B cell (primary cell): ENCODE measurements around the gene MALRD1. TPM values are rescaled to one million over a fixed set of nuclear protein-coding genes. Genes with fewer than 3 reads are reported as not detected.

Source experiments
- ATAC-seq: fragments of 200-7000 bp; cut with Tn5 transposase; one replicate; pipeline ENCODE4 v1.10.0; 2021; ENCODE audit warnings: low read depth, mild to moderate bottlenecking, moderate number of reproducible peaks, moderate library complexity
- CTCF ChIA-PET: fragments of 350-600 bp; sonication (Branson Sonifier 250); formaldehyde crosslinking; loops from one replicate; lab custom pipeline; 2021; ENCODE audit warnings: antibody characterized with exemption, inconsistent platforms; lab: Charles Lee
- POLR2A ChIA-PET: fragments of 350-600 bp; sonication (Branson Sonifier 250); formaldehyde crosslinking; loops from one replicate; lab custom pipeline; 2021; ENCODE audit warnings: antibody characterized with exemption; lab: Charles Lee
- DNase-seq: peaks from one replicate; pipeline ENCODE4 v3.0.0; 2013
- H2AFZ ChIP-seq: 2 replicates; pipeline ENCODE4 v1.6.1; 2012; ENCODE audit warnings: mild to moderate bottlenecking, low read depth, low read length; ENCODE audit not compliant: insufficient read depth, poor library complexity, severe bottlenecking
- H3K27ac ChIP-seq, 2 donors: 1 replicate in 1 of 2; 2 replicates in 1 of 2; pipeline ENCODE4 v1.5.1; 2012 to 2013; ENCODE audit warnings: low read length in 2 of 2, mild to moderate bottlenecking in 2 of 2, moderate library complexity in 1 of 2
- H3K27me3 ChIP-seq, 4 experiments: fragments of 200-600 bp in 1 of 4; sonication (generic) in 1 of 4; replicated peaks in 1 of 4; 1 replicate in 2 of 4; 2 replicates in 2 of 4; pipeline versions ENCODE4 v1.6.1 to v1.7.0; 2013 to 2016; ENCODE audit warnings: low read length in 3 of 4, mild to moderate bottlenecking in 2 of 4, mixed read lengths in 1 of 4, moderate library complexity in 1 of 4; ENCODE audit not compliant: insufficient read depth in 4 of 4, control insufficient read depth in 3 of 4; ENCODE audit errors: control extremely low read depth in 1 of 4
- H3K36me3 ChIP-seq, 2 experiments: replicated peaks in 1 of 2; 1 replicate in 1 of 2; 2 replicates in 1 of 2; pipeline versions ENCODE4 v1.6.1 to v1.7.1; 2013; ENCODE audit warnings: low read length in 1 of 2; ENCODE audit not compliant: insufficient read depth in 2 of 2, control insufficient read depth in 1 of 2; ENCODE audit errors: control extremely low read depth in 1 of 2, extremely low read depth in 1 of 2
- H3K4me1 ChIP-seq, 2 donors: fragments of 200-600 bp in 1 of 2; sonication (generic) in 1 of 2; 1 replicate in 1 of 2; 2 replicates in 1 of 2; pipeline versions ENCODE4 v1.5.1 to v1.6.1; 2013 to 2017; ENCODE audit warnings: low read length in 2 of 2; ENCODE audit not compliant: control insufficient read depth in 2 of 2, insufficient read depth in 2 of 2
- H3K4me2 ChIP-seq: replicated peaks from 2 replicates; pipeline ENCODE3; 2012; ENCODE audit warnings: mild to moderate bottlenecking, low read depth, low read length; ENCODE audit not compliant: poor library complexity, severe bottlenecking
- H3K4me3 ChIP-seq, 5 experiments: fragments of 200-600 bp in 1 of 5; sonication (generic) in 1 of 5; 1 replicate in 3 of 5; 2 replicates in 2 of 5; pipeline versions ENCODE4 v1.5.1 to v1.7.0; 2011 to 2016; ENCODE audit warnings: low read length in 4 of 5, mild to moderate bottlenecking in 4 of 5, low read depth in 2 of 5, control low read depth in 1 of 5, moderate library complexity in 1 of 5; ENCODE audit not compliant: insufficient read depth in 1 of 5; ENCODE audit errors: control extremely low read depth in 1 of 5, extremely low read depth in 1 of 5
- H3K79me2 ChIP-seq: fragments of 200-600 bp; sonication (generic); one replicate; pipeline ENCODE4 v1.6.0; 2016; ENCODE audit warnings: low read length; ENCODE audit not compliant: control insufficient read depth, insufficient read depth
- H3K9ac ChIP-seq: fragments of 200-600 bp; sonication (generic); 2 replicates; pipeline ENCODE4 v1.6.1; 2017; ENCODE audit warnings: mild to moderate bottlenecking, low read length, moderate library complexity
- H3K9me3 ChIP-seq, 3 donors: one replicate each; pipeline versions ENCODE4 v1.6.1 to v1.7.1; 2013; ENCODE audit warnings: low read length in 2 of 3; ENCODE audit not compliant: control insufficient read depth in 2 of 3, insufficient read depth in 1 of 3; ENCODE audit errors: control extremely low read depth in 1 of 3
- H4K20me1 ChIP-seq: 2 replicates; pipeline ENCODE4 v1.6.0; 2012; ENCODE audit warnings: mild to moderate bottlenecking, low read length; ENCODE audit not compliant: insufficient read depth, control insufficient read depth, poor library complexity, severe bottlenecking
- H3K27ac Mint-ChIP-seq: one replicate; pipeline ENCODE4 v1.8.0; 2021; ENCODE audit warnings: mixed read lengths
- H3K27me3 Mint-ChIP-seq: one replicate; pipeline ENCODE4 v1.8.0; 2021; ENCODE audit warnings: mixed read lengths
- H3K4me1 Mint-ChIP-seq: one replicate; pipeline ENCODE4 v1.8.0; 2021; ENCODE audit warnings: mixed read lengths
- H3K4me3 Mint-ChIP-seq: one replicate; pipeline ENCODE4 v1.8.0; 2021; ENCODE audit warnings: mixed read lengths
- H3K9me3 Mint-ChIP-seq: one replicate; pipeline ENCODE4 v1.8.0; 2022; ENCODE audit warnings: mixed read lengths; ENCODE audit not compliant: insufficient read depth
- CTCF ChIP-seq: fragments of 200-600 bp; IDR thresholded peaks from one replicate; pipeline ENCODE4 v1.8.0; 2022; ENCODE audit warnings: antibody characterized with exemption, mild to moderate bottlenecking
- EZH2 ChIP-seq: IDR thresholded peaks from 2 replicates; pipeline ENCODE4 v1.6.1; 2012; ENCODE audit warnings: borderline replicate concordance, low read depth, mild to moderate bottlenecking, moderate library complexity, low read length; ENCODE audit not compliant: insufficient read depth, poor library complexity, severe bottlenecking
- WGBS: methylation state at CpG from one replicate; pipeline ENCODE4 v1.1.5; 2013; ENCODE audit warnings: missing lambda C conversion rate; ENCODE audit not compliant: insufficient coverage; 5-methylcytosine and 5-hydroxymethylcytosine counted together
- intact Hi-C: fragments of 100-400 bp; cut with micrococcal nuclease; formaldehyde crosslinking; loops from one replicate; pipeline ENCODE4 v1.10.0; 2022
- polyA plus RNA-seq: library from polyadenylated mRNA; depleted of rRNA; stranded (reverse); fragments of >200 nt; gene quantifications from 2 replicates; pipeline ENCODE4 v1.2.3, GENCODE V29; 2012
- total RNA-seq, 2 donors: library from RNA; stranded (reverse); fragments of 120-200 nt in 1 of 2; gene quantifications; 1 replicate in 1 of 2; 2 replicates in 1 of 2; pipeline versions ENCODE4 v1.2.3 to v1.2.4, GENCODE V29; 2013 to 2022

The MALRD1 gene
- total and polyA plus RNA-seq, 2 donors (not counting 1 experiment from before 2014, with no cell fraction given), result not detected

GRCh38 chr10:19158358-19158757 lies 109.8 kb downstream of the MALRD1 start:
- TF ChIP-seq CTCF (no peak), EZH2 (no peak)
- H3K79me2 ChIP-seq, result no peaks in the 10 kb centered on the region
- ChIA-PET CTCF (no interaction called here), POLR2A (no interaction called here)
- Mint-ChIP-seq H3K9me3 (peaks cover 7% of the 10 kb centered on the region), H3K4me3 (no peak overlapping the region), H3K27me3 (no peaks in the 10 kb centered on the region), H3K4me1 (no peaks in the 10 kb centered on the region), H3K27ac (no peak overlapping the region)
- H4K20me1 ChIP-seq, result no peaks in the 10 kb centered on the region
- intact Hi-C loops, result no loop called here
- H3K27me3 ChIP-seq, result no peaks in the 10 kb centered on the region
- H3K4me2 ChIP-seq, result no peak overlapping the region
- H3K9me3 ChIP-seq, result no peaks in the 10 kb centered on the region
- no peaks in the 10 kb centered on the region for H3K36me3 ChIP-seq
- no peak for ATAC-seq
- H3K4me1 ChIP-seq, result no peaks in the 10 kb centered on the region
- WGBS, result no CpG with 5 or more reads among the region's 2 CpGs
- no peak overlapping the region for H3K27ac ChIP-seq
- H3K4me3 ChIP-seq, result no peak overlapping the region
- H3K9ac ChIP-seq, result no peak overlapping the region
- no peak overlapping the region for H2AFZ ChIP-seq
- DNase-seq, result no peak

GRCh38 chr10:19158870-19159269 lies 110.3 kb downstream of the MALRD1 start:
- H3K27me3 Mint-ChIP-seq, result no peaks in the 10 kb centered on the region

More at GRCh38 chr10:19158870-19159269, 110.3 kb downstream of the MALRD1 start:
- no peak overlapping the region for H3K4me3 ChIP-seq
- no peak for ATAC-seq
- H3K4me1 ChIP-seq, result no peaks in the 10 kb centered on the region
- H3K27me3 ChIP-seq, result no peaks in the 10 kb centered on the region
- H3K27ac ChIP-seq, result no peak overlapping the region
- no peaks in the 10 kb centered on the region for H4K20me1 ChIP-seq
- H3K4me3 Mint-ChIP-seq, result no peak overlapping the region
- CTCF ChIA-PET, result no interaction called here
- H3K4me2 ChIP-seq, result no peak overlapping the region
- H3K9ac ChIP-seq, result no peak overlapping the region
- intact Hi-C loops, result no loop called here
- POLR2A ChIA-PET, result no interaction called here
- no peak overlapping the region for H3K27ac Mint-ChIP-seq
- H2AFZ ChIP-seq, result no peak overlapping the region
- H3K9me3 ChIP-seq, result no peaks in the 10 kb centered on the region
- no peaks in the 10 kb centered on the region for H3K79me2 ChIP-seq
- DNase-seq, result no peak
- peaks cover 7% of the 10 kb centered on the region for H3K9me3 Mint-ChIP-seq
- WGBS, result no CpG with 5 or more reads among the region's 3 CpGs
- H3K36me3 ChIP-seq, result no peaks in the 10 kb centered on the region
- no peak for TF ChIP-seq CTCF
- TF ChIP-seq EZH2, result no peak
- H3K4me1 Mint-ChIP-seq, result no peaks in the 10 kb centered on the region
